ENCODE data around the gene EWSR1. TPM values are rescaled to one million over a fixed set of nuclear protein-coding genes. Genes with fewer than 3 reads are reported as not detected.

Gene EWSR1
- total and polyA plus RNA-seq, 2 donors (not counting 1 experiment from before 2014, with no cell fraction given) = 281 to 295 TPM

DNA sequence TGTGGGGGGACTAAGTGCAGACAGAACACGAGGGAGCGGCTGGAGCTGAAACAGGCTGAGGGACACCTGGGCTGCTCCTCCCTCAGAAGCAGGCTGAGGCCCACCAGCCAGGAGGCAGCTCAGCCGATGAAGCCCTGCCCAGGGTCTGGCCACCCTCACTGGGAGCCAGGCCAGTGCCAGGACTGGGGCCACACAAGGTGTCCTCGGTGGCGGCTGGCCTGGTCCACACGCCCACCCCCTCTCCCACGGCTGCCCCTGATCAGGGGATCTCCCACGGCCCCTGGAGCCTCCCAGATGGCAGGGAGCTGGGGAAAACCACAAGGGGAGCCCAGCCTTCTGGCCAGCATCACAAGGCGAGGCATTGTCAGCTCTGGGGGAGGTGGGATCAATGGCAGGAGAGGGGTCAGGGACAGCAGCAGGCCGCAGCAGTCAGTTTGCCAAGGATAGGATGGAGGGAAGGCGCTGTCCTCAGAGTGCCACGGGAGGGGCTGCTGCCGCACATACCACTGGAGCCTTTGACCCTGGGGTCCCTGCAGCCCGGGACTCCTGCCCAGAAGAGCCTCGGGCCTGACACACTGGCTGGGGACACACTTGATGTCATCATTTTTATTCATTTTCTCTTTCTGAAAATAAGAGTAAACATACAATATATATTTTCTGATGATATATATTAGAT lies 59.2 kb downstream of the EWSR1 start:
- Histone ChIP-seq H3K4me1 (ENCODE audit: control insufficient read depth in 2 of 2, insufficient read depth in 2 of 2, low read length in 2 of 2) (no peaks in the 10 kb centered on the region), H3K27ac (ENCODE audit: low read length in 2 of 2) (no peak overlapping the region), H2AFZ (ENCODE audit: insufficient read depth, low read depth, low read length, poor library complexity, severe bottlenecking) (no peak overlapping the region), H3K9ac (ENCODE audit: low read length) (no peak overlapping the region), H3K79me2 (ENCODE audit: control insufficient read depth, insufficient read depth, low read length) (no peaks in the 10 kb centered on the region), H3K4me2 (replicated peaks; ENCODE audit: low read depth, low read length, poor library complexity, severe bottlenecking) (no peak overlapping the region), H3K9me3 (ENCODE audit: control extremely low read depth in 1 of 3, control insufficient read depth in 2 of 3, insufficient read depth in 1 of 3, low read length in 2 of 3) (no peaks in the 10 kb centered on the region), H3K4me3 (ENCODE audit: control extremely low read depth in 1 of 5, extremely low read depth in 1 of 5, insufficient read depth in 1 of 5, low read depth in 2 of 5, low read length in 4 of 5) (no peak overlapping the region), H3K27me3 (replicated peaks in 1 of 4; ENCODE audit: control extremely low read depth in 1 of 4, control insufficient read depth in 3 of 4, insufficient read depth in 4 of 4, low read length in 3 of 4) (no peaks in the 10 kb centered on the region), H4K20me1 (ENCODE audit: control insufficient read depth, insufficient read depth, low read length, poor library complexity, severe bottlenecking) (peaks cover 26% of the 10 kb centered on the region), H3K36me3 (replicated peaks in 1 of 2; ENCODE audit: control extremely low read depth in 1 of 2, control insufficient read depth in 1 of 2, extremely low read depth in 1 of 2, insufficient read depth in 2 of 2, low read length in 1 of 2) (peaks cover 0 to 46% of the 10 kb centered on the region in 2 experiments)
- no peaks in the 10 kb centered on the region for H3K4me1 Mint-ChIP-seq
- TF ChIP-seq EZH2 (IDR thresholded peaks at IDR 0.05; ENCODE audit: borderline replicate concordance, insufficient read depth, low read depth, low read length, poor library complexity, severe bottlenecking) (no peak), CTCF (IDR thresholded peaks at IDR 0.05) (no peak)
- no peak overlapping the region for H3K4me3 Mint-ChIP-seq
- intact Hi-C loops (cut with micrococcal nuclease) = no loop called here
- H3K9me3 Mint-ChIP-seq (ENCODE audit: insufficient read depth) = no peaks in the 10 kb centered on the region
- H3K27me3 Mint-ChIP-seq = no peaks in the 10 kb centered on the region
- H3K27ac Mint-ChIP-seq = no peak overlapping the region
- ATAC-seq (ENCODE audit: low read depth) (no peak), DNase-seq (no peak)
- ChIA-PET POLR2A (no interaction called here), CTCF (no interaction called here)
- 95% methylated on average over 13 of the region's 15 CpGs for WGBS (ENCODE audit: insufficient coverage)

- no peak overlapping the region for H3K4me3 Mint-ChIP-seq
- H3K9me3 Mint-ChIP-seq (ENCODE audit: insufficient read depth) = no peaks in the 10 kb centered on the region
- no peaks in the 10 kb centered on the region for H3K4me1 Mint-ChIP-seq
- intact Hi-C loops (cut with micrococcal nuclease) = no loop called here
- H3K27me3 ChIP-seq (replicated peaks in 1 of 4; ENCODE audit: control extremely low read depth in 1 of 4, control insufficient read depth in 3 of 4, insufficient read depth in 4 of 4, low read length in 3 of 4) = no peaks in the 10 kb centered on the region
- H3K27me3 Mint-ChIP-seq = no peaks in the 10 kb centered on the region
- no peak overlapping the region for H2AFZ ChIP-seq (ENCODE audit: insufficient read depth, low read depth, low read length, poor library complexity, severe bottlenecking)
- peaks cover 34% of the 10 kb centered on the region for H4K20me1 ChIP-seq (ENCODE audit: control insufficient read depth, insufficient read depth, low read length, poor library complexity, severe bottlenecking)
- no peak overlapping the region for H3K27ac ChIP-seq (ENCODE audit: low read length in 2 of 2)
- H3K4me3 ChIP-seq (ENCODE audit: control extremely low read depth in 1 of 5, extremely low read depth in 1 of 5, insufficient read depth in 1 of 5, low read depth in 2 of 5, low read length in 4 of 5) = no peak overlapping the region
- H3K4me1 ChIP-seq (ENCODE audit: control insufficient read depth in 2 of 2, insufficient read depth in 2 of 2, low read length in 2 of 2) = no peaks in the 10 kb centered on the region
- ATAC-seq (ENCODE audit: low read depth) (no peak), DNase-seq (no peak)
- no peak overlapping the region for H3K27ac Mint-ChIP-seq
- no peaks in the 10 kb centered on the region for H3K9me3 ChIP-seq (ENCODE audit: control extremely low read depth in 1 of 3, control insufficient read depth in 2 of 3, insufficient read depth in 1 of 3, low read length in 2 of 3)
- no peak overlapping the region for H3K4me2 ChIP-seq (replicated peaks; ENCODE audit: low read depth, low read length, poor library complexity, severe bottlenecking)
- 94% methylated on average over 4 of the region's 5 CpGs for WGBS (ENCODE audit: insufficient coverage)
- H3K79me2 ChIP-seq (ENCODE audit: control insufficient read depth, insufficient read depth, low read length) = no peaks in the 10 kb centered on the region
- no peak overlapping the region for H3K9ac ChIP-seq (ENCODE audit: low read length)
- ChIA-PET CTCF (no interaction called here), POLR2A (no interaction called here)
- TF ChIP-seq CTCF (IDR thresholded peaks at IDR 0.05) (no peak), EZH2 (IDR thresholded peaks at IDR 0.05; ENCODE audit: borderline replicate concordance, insufficient read depth, low read depth, low read length, poor library complexity, severe bottlenecking) (no peak)
- H3K36me3 ChIP-seq (replicated peaks in 1 of 2; ENCODE audit: control extremely low read depth in 1 of 2, control insufficient read depth in 1 of 2, extremely low read depth in 1 of 2, insufficient read depth in 2 of 2, low read length in 1 of 2) = peaks cover 0 to 54% of the 10 kb centered on the region in 2 experiments
These were observed 60.0 kb downstream of the EWSR1 start for GRCh38 chr22:29328055-29328454.

Measured in B cell (primary cell).